GM20000 (cell line): ENCODE measurements around the gene ASCC3.

Experiments
- DNase-seq: peaks from one replicate; pipeline ENCODE4 v3.0.0; 2012; ENCODE audit warnings: low spot score
- TF ChIP-seq, protein P1 (sequence below): IDR thresholded peaks from 2 replicates; pipeline ENCODE4 v1.5.1; 2012; ENCODE audit warnings: mild to moderate bottlenecking, control low read depth; ENCODE audit errors: extremely low read depth, missing control alignments

Gene ASCC3

DNA sequence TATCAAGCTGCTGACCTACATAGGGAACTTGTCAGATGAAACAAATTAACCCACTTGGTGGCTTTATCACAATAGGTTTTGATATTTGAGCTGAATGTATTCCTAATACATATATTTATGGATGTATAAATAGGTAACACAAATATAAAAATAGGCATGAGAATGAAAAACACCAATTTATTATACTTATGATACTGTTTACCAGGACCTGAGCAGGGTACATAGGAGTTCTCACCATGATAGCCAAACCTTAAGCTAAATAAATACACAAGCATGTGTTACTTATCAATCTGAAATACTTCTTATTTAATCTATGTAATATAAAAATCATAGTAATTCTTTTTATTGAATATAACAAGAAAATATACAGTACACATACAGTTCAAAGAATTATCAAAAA is 25.0 kb downstream of the ASCC3 start:
- DNase-seq, result no peak
- TF ChIP-seq, protein P1, sequence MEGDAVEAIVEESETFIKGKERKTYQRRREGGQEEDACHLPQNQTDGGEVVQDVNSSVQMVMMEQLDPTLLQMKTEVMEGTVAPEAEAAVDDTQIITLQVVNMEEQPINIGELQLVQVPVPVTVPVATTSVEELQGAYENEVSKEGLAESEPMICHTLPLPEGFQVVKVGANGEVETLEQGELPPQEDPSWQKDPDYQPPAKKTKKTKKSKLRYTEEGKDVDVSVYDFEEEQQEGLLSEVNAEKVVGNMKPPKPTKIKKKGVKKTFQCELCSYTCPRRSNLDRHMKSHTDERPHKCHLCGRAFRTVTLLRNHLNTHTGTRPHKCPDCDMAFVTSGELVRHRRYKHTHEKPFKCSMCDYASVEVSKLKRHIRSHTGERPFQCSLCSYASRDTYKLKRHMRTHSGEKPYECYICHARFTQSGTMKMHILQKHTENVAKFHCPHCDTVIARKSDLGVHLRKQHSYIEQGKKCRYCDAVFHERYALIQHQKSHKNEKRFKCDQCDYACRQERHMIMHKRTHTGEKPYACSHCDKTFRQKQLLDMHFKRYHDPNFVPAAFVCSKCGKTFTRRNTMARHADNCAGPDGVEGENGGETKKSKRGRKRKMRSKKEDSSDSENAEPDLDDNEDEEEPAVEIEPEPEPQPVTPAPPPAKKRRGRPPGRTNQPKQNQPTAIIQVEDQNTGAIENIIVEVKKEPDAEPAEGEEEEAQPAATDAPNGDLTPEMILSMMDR, result no peak

- DNase-seq, result no peak
- TF ChIP-seq, protein P1, result no peak
These were observed 29.3 kb downstream of the ASCC3 start for GRCh38 chr6:100851819-100852218.

DNA sequence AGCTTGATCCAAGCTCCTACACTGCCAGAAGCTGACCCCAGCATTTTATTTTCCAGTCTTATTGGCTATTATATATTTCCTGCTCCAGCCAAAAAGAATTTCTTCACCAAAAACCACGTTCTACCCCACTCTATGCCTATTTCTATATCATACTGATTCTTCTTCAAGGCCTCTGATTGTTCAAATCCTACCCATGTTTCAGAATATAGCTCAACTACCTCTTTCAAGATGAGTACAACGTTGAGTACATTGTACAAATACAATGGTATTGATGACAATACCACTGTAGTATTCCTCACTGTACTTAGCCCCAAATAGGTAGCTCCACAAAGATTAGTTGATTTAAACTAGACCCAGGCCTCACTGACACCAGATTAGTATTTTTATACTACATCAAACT is 31.0 kb downstream of the ASCC3 start:
- no peak for DNase-seq
- TF ChIP-seq, protein P1, result no peak

DNA sequence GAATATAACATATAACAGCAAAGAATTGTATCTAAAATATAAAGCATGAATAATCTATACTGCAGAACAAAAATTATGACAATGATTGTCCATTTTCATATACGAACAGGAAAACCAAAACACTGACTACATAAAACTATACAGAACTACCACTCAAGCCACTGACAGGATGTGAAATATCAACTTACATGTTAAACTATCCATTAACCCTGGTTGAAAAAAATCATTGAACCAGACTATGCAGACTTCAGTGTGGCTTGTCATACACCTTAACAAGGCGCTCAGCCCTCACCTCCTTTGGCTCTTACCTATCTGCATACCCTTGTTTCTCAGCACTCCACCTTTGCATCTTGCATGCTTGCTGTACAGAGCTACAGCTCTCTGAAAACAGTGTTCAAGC is 34.9 kb downstream of the ASCC3 start:
- DNase-seq, result no peak
- TF ChIP-seq, protein P1, result no peak

GRCh38 chr6:100845676-100846075 is 35.5 kb downstream of the ASCC3 start:
- TF ChIP-seq, protein P1, result no peak
- no peak for DNase-seq

GRCh38 chr6:100839419-100839818 is 41.7 kb downstream of the ASCC3 start:
- TF ChIP-seq, protein P1, result no peak
- DNase-seq, result no peak

DNA sequence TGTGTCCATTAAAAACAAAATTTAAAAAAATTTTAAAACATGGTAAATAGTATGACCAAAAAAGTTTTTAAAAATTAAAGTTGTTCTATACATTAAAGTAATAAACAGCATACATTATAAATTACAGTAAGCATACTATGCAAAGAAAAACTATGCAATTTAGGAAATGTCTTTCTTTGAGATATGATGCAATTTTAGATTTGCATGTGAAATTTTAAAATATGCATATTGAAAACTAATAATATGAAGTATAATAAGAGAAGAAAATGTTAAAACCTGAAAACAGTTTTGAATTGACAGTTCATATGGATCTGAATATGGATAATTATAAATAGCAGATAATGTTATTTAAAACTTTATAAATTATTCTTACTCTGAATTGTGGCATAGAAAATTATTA is 43.1 kb downstream of the ASCC3 start:
- TF ChIP-seq, protein P1, result no peak

More for the DNA sequence above, 43.1 kb downstream of the ASCC3 start:
- DNase-seq, result no peak
